ENCODE data around the gene EEIG1. TPM values are rescaled to one million over a fixed set of nuclear protein-coding genes. Genes with fewer than 3 reads are reported as not detected.

The EEIG1 gene
- total and polyA plus RNA-seq, 2 of the 4 experiments (the other 2 are of a cell fraction) = 1.1 to 23.2 TPM

GRCh38 chr9:127941062-127941960 is 39.5 kb downstream of the EEIG1 start:
- WGBS, 2 experiments (ENCODE audit: extremely low coverage in 2 of 2, insufficient read length in 1 of 2) = 100% methylated on average over 3 of the region's 18 CpGs; no CpG with 5 or more reads in 1 of the 2 experiments
- intact Hi-C loops (cut with micrococcal nuclease) (loop anchor here (5.0 kb wide), 1 partner anchor 156 kb away; no protein-coding TSS in a partner anchor), dilution Hi-C loops (cut with HindIII; ENCODE audit: low sequenced_read_pairs, unreplicated experiment) (no loop called here), in situ Hi-C loops (cut with MboI; ENCODE audit: low sequenced_read_pairs) (no loop called here)
- no peak overlapping the region for H3K18ac ChIP-seq (ENCODE audit: low read depth, low read length)
- H2BK5ac ChIP-seq (ENCODE audit: low read depth, low read length, poor library complexity, severe bottlenecking) = no peak overlapping the region
- H2AFZ ChIP-seq (replicated peaks; ENCODE audit: low read length, poor library complexity) = no peak overlapping the region
- H3K4me3 ChIP-seq (ENCODE audit: insufficient read depth, low read depth, low read length) = no peak overlapping the region
- no peak overlapping the region for H3K23ac ChIP-seq (ENCODE audit: low read depth, low read length)
- no peak overlapping the region for H3K9ac ChIP-seq (ENCODE audit: low read depth, low read length)
- H3K27me3 ChIP-seq (ENCODE audit: control insufficient read depth, insufficient read depth, low read length) = no peaks in the 10 kb centered on the region
- ChIA-PET CTCF (interaction anchor here (1.6 to 2.8 kb wide), 2 partner anchors 94 to 177 kb away, joined by 3 to 15 read pairs; no protein-coding TSS in a partner anchor), POLR2A (ENCODE audit: unreplicated experiment) (no interaction called here)
- peaks cover 22% of the 10 kb centered on the region for H4K20me1 ChIP-seq (ENCODE audit: insufficient read depth, low read length)
- H3K79me1 ChIP-seq (ENCODE audit: low read depth in 1 of 2, low read length in 2 of 2) = peaks cover 8 to 19% of the 10 kb centered on the region in 2 experiments; a peak in 3 of 4 replicates
- no peak overlapping the region for H3K4ac ChIP-seq (ENCODE audit: low read depth, low read length)
- peaks cover 10% of the 10 kb centered on the region for H3K4me1 ChIP-seq (ENCODE audit: control insufficient read depth, insufficient read depth, low read length)
- no peak overlapping the region for H2BK15ac ChIP-seq (ENCODE audit: low read depth, low read length)
- no peak overlapping the region for H2BK120ac ChIP-seq (ENCODE audit: low read depth, low read length)
- no peaks in the 10 kb centered on the region for H3K9me3 ChIP-seq (ENCODE audit: control insufficient read depth, insufficient read depth, low read length)
- H3K56ac ChIP-seq (ENCODE audit: extremely low read depth, insufficient read depth, low read length) = no peak overlapping the region
- BruUV-seq (replicated peaks) = no TSS peak
- TF ChIP-seq POLR2A (IDR thresholded peaks at IDR 0.05; ENCODE audit: low read depth, low read length) (no peak), MAFK (IDR thresholded peaks at IDR 0.05; ENCODE audit: low read depth, low read length) (no peak), RFX5 (IDR thresholded peaks at IDR 0.05; ENCODE audit: low read depth, low read length) (no peak), CEBPB (IDR thresholded peaks at IDR 0.05; ENCODE audit: low read depth, low read length) (no peak), NFE2L2 (IDR thresholded peaks at IDR 0.05; ENCODE audit: low read depth, low read length) (no peak), FOS (IDR thresholded peaks at IDR 0.05; ENCODE audit: low read depth, low read length) (no peak), SMC3 (IDR thresholded peaks at IDR 0.05; ENCODE audit: low read depth, low read length) (no peak), MXI1 (IDR thresholded peaks at IDR 0.05; ENCODE audit: borderline replicate concordance, low read depth, low read length) (no peak)
- ATAC-seq (ENCODE audit: low read depth) = no peak
- DNase-seq = no peak
- H3K9me1 ChIP-seq (ENCODE audit: insufficient read depth, low read length) = peaks cover 10% of the 10 kb centered on the region; the same call in 1 of the 2 replicates
- H4K8ac ChIP-seq (ENCODE audit: low read depth in 2 of 2, low read length in 2 of 2) = no peak overlapping the region
- H3K14ac ChIP-seq (replicated peaks; ENCODE audit: low read depth, low read length) = no peak overlapping the region
- H3K4me2 ChIP-seq (ENCODE audit: low read depth, low read length) = no peak overlapping the region
- H3K36me3 ChIP-seq (ENCODE audit: control insufficient read depth, insufficient read depth, low read length) = peaks cover 29% of the 10 kb centered on the region
- no peak overlapping the region for H4K5ac ChIP-seq (ENCODE audit: low read depth, low read length)
- H2AK9ac ChIP-seq (replicated peaks; ENCODE audit: low read depth, low read length, poor library complexity) = no peak overlapping the region
- no peak overlapping the region for H2BK20ac ChIP-seq (ENCODE audit: low read depth, low read length)
- H4K91ac ChIP-seq (ENCODE audit: insufficient read depth, low read depth, low read length) = no peak overlapping the region
- H3K27ac ChIP-seq (ENCODE audit: insufficient read depth, low read length) = no peak overlapping the region
- no peak overlapping the region for H2AK5ac ChIP-seq (ENCODE audit: low read depth, low read length)
